8988T (cell line): ENCODE results near the gene KIAA0319L.

Experiments used
- DNase-seq: peaks from one replicate; pipeline ENCODE4 v3.0.0; 2011

KIAA0319L gene

GRCh38 chr1:35561972-35562680 is 4.9 kb upstream of the KIAA0319L start:
- no peak for DNase-seq

- DNase-seq = no peak
These were observed 4.2 kb upstream of the KIAA0319L start for GRCh38 chr1:35561297-35561971.

- no peak for DNase-seq
These were observed 3.3 kb upstream of the KIAA0319L start for GRCh38 chr1:35560256-35561225.

- DNase-seq = no peak
These were observed 2.2 kb upstream of the KIAA0319L start for GRCh38 chr1:35559317-35559944.

- no peak for DNase-seq
These were observed 1.4 kb upstream of the KIAA0319L start for GRCh38 chr1:35558374-35559316.

GRCh38 chr1:35557611-35558373 is 589 bp upstream of the KIAA0319L start, which contains the start of gene NCDN:
Gene NCDN (plus strand): TSS chr1:35557799. CDS start chr1:35558191, 392 bp downstream.
- DNase-seq = peak; percentile 72

GRCh38 chr1:35556484-35557117 is 602 bp downstream of the KIAA0319L start:
- DNase-seq = no peak

- no peak for DNase-seq
These were observed 1.4 kb downstream of the KIAA0319L start for GRCh38 chr1:35555601-35556477.

GRCh38 chr1:35555212-35555584 is 2.0 kb downstream of the KIAA0319L start:
- DNase-seq = no peak

- DNase-seq = no peak
These were observed 2.7 kb downstream of the KIAA0319L start for GRCh38 chr1:35554266-35555211.

- DNase-seq = no peak
These were observed 3.4 kb downstream of the KIAA0319L start for GRCh38 chr1:35553851-35554250.

GRCh38 chr1:35546614-35547013 is 10.6 kb downstream of the KIAA0319L start:
- DNase-seq = no peak

- DNase-seq = no peak
These were observed 12.2 kb downstream of the KIAA0319L start for GRCh38 chr1:35544976-35545375.

- DNase-seq = no peak
These were observed 17.4 kb downstream of the KIAA0319L start for GRCh38 chr1:35539824-35540261.

- DNase-seq = no peak
These were observed 18.0 kb downstream of the KIAA0319L start for GRCh38 chr1:35539073-35539823.

- no peak for DNase-seq
These were observed 19.4 kb downstream of the KIAA0319L start for GRCh38 chr1:35537806-35538205.

- DNase-seq = no peak
These were observed 20.5 kb downstream of the KIAA0319L start for GRCh38 chr1:35536556-35537162.
